Retinal pigment epithelial cell (primary cell): Measurements from ENCODE around the gene MYDGF.

Experiments
- DNase-seq: peaks from one replicate; pipeline ENCODE4 v3.0.0-alpha.2; 2010; ENCODE audit warnings: low read depth
- H3K4me3 ChIP-seq: 2 replicates; pipeline ENCODE4 v1.5.1; 2011; ENCODE audit warnings: mild to moderate bottlenecking, low read length, control low read depth, moderate library complexity
- TF ChIP-seq, protein P1 (sequence below): conservative IDR thresholded peaks from 2 replicates; pipeline ENCODE4 v1.5.1; 2011; ENCODE audit warnings: low read depth, low read length, control low read depth, inconsistent platforms

The MYDGF gene

DNA sequence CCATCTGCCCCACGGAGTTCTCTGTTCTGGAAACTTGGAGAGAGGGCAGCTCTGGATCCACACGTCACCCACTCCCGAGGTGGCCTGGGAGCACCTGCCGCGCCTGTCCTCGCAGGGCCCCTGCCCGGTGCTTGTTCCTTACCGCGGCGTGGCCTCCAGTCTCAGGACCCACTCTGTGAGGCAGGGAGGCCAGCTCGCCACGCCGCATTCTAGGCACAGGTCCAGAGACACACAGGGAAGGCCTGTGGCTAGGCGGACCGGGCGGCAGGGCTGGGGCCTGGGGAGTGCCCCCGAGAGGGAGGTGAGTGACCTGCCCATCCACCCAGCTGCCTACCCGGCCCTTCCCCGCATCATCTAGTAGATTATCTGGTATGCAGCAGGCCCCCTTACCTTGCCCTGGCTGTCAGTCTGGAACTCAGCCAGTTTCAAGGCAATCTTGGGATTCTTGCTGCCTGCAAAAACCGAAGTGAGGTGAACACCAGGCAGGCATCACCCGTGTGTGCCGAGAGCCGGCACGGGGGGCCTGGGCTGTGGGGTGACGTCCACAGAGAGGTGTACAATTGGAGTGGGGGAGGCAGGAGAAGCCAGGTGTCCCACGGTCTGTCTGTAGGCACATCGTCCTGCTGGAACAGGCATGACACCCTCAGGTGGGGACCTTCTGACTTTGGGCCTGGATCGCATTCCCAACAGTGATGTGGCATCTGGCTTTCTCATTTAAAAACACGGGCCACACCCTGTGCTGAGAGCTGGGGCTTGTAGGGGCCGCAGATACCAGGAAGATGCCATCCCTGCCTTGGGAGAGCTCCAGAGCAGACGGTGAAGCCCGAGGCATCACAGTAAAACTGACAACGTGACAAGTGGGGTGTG, 29.9 kb upstream of the MYDGF start:
- H3K4me3 ChIP-seq = no peak overlapping the region
- TF ChIP-seq, protein P1, sequence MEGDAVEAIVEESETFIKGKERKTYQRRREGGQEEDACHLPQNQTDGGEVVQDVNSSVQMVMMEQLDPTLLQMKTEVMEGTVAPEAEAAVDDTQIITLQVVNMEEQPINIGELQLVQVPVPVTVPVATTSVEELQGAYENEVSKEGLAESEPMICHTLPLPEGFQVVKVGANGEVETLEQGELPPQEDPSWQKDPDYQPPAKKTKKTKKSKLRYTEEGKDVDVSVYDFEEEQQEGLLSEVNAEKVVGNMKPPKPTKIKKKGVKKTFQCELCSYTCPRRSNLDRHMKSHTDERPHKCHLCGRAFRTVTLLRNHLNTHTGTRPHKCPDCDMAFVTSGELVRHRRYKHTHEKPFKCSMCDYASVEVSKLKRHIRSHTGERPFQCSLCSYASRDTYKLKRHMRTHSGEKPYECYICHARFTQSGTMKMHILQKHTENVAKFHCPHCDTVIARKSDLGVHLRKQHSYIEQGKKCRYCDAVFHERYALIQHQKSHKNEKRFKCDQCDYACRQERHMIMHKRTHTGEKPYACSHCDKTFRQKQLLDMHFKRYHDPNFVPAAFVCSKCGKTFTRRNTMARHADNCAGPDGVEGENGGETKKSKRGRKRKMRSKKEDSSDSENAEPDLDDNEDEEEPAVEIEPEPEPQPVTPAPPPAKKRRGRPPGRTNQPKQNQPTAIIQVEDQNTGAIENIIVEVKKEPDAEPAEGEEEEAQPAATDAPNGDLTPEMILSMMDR = no peak
- DNase-seq = no peak

DNA sequence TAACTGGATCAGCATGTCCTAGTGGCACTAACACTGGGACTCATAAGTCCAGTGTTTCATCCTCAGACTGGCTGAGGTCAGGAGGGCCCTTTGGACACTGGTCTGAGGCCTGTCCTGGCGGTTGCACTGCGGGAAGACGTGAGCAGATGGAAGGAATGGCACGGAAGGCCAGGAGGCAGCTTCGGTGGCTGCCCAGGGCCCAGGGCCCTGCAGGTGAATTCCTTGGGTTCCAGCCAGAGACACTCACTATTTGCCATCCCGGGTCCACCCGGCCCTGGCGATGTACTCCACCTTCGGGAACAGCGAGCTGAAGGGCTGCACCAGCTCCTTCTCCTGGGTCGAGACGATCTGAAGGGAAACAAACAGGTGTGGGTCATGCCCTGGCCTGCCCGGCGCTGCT, 27.2 kb upstream of the MYDGF start:
- H3K4me3 ChIP-seq = no peak overlapping the region
- TF ChIP-seq, protein P1 = no peak
- DNase-seq = no peak

DNA sequence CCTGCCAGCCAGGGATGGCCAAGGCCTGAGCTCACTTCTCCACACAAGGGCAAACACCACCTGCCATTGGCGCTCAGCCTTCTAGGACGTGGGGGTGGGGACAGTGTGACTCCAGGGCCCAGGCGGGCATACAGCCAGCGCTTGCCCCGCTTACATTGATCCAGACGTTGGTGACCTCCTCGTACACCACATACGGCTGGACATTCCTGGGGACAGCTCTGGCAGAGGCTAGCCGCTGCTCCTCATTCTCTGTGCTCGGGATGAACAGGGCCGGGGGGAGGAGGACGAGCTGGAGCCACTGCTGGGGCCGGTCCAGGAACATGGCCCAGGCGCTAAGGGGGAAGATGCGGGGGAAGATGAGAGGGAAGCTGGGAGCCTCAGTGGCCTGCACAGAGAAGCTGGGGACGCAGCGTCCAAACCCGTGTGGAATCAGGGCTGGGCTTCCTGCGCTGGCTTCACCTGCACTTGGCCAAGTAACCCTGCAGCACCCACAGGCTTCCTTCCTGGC, 25.1 kb upstream of the MYDGF start:
- no peak for DNase-seq
- TF ChIP-seq, protein P1 = no peak
- no peak overlapping the region for H3K4me3 ChIP-seq

DNA sequence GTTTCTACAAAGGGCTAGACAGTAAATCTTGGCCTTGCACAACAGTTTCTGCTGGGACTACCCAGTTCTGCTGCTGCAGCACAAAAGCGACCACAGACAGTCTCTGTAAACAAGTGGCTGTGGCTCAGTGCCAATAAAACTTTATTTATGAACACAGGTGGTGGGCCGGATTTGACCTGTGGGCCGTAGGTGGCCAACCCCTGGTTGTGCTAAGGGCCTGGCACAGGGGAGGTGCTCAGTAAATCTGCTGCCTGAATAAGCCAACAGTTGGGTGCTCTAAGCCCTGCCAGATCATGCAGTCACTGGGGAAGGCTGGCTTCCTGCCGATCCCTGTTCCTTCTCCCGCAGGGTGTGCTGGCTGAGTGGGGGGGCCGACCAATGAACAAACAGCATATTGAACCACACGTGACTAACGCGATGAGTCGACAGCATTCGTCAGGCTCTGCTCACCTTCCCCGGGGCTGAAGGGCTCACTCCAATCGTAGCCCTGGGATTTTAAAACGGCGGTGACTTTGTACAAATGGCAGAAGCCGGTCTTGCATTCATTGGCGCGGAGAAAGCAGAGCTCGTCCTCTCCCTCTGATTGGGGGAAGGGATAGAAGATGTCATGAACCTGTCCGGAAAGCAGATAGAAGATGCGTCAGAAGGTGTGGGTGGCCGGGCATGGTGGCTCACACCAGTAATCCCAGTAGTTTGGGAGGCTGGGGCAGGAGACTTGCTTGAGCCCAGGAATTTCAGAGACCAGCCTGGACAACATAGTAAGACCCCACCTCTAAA, 24.3 kb upstream of the MYDGF start:
- DNase-seq = peak; percentile 73
- no peak overlapping the region for H3K4me3 ChIP-seq
- TF ChIP-seq, protein P1 = no peak

DNA sequence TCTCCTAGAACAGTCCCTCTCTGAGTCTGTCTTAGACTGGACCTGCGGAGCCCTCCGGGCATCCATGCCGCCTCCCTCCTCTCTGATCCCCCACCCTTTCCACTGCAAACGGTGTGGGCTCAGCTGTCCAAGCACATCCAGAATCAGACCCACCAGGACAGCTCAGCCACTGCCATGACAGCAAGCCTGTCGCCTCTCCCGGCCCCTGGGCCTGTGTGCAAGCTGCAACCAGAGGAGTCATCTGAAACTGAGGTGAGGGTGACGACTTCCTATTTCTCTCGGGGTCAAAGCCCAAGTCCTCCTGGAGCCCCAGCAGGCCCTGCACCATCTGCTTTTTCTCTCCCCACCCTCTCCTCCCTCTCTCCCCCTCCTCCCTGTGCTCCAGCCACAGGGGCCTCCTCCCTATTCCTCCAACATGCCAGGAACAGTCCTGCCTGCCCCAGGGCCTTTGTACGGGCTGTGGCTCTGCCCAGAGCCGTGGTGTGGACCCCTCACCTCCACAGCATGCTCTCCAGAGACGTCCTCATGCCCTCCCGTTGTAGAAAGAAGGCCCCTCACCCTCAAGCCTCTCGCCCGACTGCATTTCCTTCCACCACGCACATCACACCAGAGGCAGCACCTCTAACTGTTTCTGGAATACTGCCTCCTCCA, 23.5 kb upstream of the MYDGF start:
- TF ChIP-seq, protein P1 = no peak
- DNase-seq = no peak
- no peak overlapping the region for H3K4me3 ChIP-seq

DNA sequence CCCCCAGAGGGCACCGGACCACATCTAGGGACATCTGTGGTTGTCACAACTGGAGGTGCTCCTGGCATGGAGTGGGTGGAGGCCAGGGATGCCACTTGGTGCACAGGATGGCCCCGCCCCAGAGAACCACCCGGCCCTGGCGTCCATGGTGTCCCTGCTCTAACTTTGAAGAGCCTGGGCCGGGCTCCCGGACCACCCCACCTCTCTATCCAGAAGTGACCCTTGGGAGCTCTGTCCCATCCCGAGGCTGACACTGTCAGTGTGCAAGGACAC, 22.9 kb upstream of the MYDGF start:
- DNase-seq = no peak
- no peak overlapping the region for H3K4me3 ChIP-seq
- TF ChIP-seq, protein P1 = no peak
